Central memory CD4-positive, alpha-beta T cell (primary cell): ENCODE data around the gene TBC1D22B.
A peak's percentile ranks its signal among the peaks of the same experiment; 100 is the strongest.

ENCODE experiments used
- DNase-seq: peaks from one replicate; pipeline ENCODE4 v3.0.0; 2022
- total RNA-seq, 3 experiments: gene quantifications; one replicate each; lab custom pipeline; 2026; lab: John Stamatoyannopoulos, UW

The TBC1D22B gene, protein sequence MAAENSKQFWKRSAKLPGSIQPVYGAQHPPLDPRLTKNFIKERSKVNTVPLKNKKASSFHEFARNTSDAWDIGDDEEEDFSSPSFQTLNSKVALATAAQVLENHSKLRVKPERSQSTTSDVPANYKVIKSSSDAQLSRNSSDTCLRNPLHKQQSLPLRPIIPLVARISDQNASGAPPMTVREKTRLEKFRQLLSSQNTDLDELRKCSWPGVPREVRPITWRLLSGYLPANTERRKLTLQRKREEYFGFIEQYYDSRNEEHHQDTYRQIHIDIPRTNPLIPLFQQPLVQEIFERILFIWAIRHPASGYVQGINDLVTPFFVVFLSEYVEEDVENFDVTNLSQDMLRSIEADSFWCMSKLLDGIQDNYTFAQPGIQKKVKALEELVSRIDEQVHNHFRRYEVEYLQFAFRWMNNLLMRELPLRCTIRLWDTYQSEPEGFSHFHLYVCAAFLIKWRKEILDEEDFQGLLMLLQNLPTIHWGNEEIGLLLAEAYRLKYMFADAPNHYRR
- 21.8 to 30.3 (median 27.2) reads per million in 3 experiments for total RNA-seq

DNA sequence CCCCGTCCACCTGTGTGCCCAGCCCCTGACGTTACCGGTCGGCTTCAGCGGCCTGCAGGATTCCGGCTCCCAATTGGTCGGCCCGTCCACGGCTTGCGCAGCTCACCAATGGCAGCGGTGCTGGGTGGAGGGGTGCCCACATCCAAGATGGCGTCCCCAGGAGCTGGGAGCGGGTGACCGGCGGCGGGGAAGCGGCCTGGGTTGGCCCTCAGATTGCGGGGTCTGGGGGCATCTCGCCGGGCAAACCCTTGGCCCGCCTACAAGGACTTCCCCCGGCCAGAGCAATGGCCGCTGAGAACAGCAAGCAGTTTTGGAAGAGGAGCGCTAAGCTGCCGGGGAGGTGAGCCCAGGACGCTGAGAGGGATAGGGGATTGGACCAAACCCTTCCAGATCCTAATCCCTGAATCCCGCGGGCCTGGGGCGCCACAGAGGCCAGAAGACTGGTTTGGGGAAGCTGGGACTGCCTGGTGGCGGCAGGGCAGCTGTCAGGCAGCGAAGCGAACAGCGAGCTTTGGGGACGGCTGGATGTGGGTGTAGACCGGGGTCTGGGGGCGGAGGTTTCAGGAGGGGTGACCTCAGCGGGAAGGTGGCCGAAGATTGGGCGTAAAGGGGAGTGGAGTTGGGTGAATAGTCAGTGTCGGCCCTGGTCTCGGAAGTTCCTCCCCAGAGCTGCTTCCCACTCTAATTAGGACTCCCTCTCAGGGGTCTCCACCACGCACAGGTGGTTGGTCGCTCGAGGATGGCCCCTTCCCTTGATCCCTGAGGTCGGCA is at the start of gene TBC1D22B, which contains the start of gene TMEM217:
TSS of gene TBC1D22B (plus strand) at position 139 of the 771 bp plus-strand sequence. CDS start at position 285, 146 bp downstream.
TSS of gene TMEM217 (minus strand) at position 511 of the 771 bp plus-strand sequence. CDS start 39,114 bp downstream, outside the sequence.
- peak; percentile 93 for DNase-seq

DNA sequence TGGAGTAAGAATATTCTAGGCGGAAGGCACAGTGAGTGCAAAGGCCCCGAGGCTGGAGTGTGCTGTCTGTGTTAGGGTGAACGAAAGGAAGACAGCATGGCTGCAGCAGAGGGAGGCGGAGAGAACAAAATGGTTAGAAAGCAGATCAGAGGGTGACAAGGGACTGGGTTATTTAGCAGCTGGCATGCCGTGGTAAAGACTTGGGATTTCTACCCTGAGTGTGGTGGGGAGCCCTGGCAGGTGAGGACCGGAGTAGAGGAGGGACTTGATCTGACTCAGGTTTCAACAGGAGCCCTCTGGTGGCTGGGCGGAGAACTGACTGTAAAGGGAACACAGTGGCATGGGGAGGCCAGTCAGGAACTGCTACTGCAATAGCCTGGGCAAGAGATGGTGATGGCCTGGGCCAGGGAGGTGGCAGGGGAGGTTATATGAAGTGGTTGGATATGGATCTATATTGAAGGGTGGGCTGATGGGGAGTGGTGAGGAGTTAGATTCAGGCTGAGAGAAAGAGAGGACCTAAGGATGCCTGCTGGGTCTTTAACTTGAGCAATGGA is 49.6 kb upstream of the TBC1D22B start:
- peak; percentile 77 for DNase-seq

DNA sequence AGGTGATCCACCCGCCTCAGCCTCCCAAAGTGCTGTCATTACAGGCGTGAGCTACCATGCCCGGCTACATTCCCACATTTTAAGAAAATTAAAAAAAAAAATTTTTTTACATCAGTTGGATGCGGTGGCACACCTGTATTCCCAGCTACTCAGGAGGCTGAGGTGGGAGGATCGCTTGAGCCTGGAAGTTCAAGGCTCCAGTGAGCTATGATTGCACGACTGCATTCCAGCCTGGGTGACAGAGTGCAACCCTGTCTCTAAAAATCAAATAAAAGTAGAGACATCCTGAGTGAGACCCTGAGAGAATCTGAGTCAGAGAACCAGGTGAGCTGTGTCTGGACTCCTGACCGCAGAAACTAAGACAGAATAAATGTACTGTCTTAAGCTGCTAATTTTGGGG is 48.8 kb upstream of the TBC1D22B start:
- no peak for DNase-seq

DNA sequence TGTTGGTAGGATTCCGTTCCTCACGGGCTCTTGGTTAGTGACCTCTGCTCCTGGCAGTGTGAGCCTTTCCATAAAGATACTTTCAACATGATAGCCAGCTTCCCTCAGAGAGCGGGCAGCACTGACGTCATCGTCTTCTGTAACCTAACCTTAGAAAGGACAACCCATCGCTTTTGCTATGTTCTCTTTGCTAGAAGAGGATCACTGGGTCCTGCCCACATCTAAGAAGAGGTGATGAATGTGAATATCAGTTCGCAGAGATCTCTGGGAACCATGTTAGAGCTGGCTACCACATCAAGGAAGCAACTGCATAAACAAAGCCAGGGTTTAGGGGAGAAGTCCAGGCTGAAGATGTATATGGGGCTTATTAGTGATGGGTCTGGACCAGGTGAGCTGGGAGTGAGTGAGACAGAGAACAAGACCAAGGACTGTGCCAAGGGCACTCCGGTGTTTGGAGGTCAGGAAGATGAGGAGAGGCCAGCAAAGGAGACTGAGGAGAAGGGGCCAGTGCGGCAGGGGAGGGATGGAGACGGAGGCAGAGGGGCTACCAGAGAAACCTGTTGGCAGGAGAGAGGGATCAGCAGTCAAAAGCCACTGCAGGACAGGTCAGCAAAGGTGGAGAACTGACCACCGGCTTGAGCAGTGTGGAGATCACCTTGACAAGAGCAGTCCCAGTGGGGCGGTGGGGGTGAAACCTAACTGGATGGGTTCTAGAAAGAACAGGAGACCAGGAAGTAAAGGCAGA is 47.9 kb upstream of the TBC1D22B start:
- peak; percentile 77 for DNase-seq

DNA sequence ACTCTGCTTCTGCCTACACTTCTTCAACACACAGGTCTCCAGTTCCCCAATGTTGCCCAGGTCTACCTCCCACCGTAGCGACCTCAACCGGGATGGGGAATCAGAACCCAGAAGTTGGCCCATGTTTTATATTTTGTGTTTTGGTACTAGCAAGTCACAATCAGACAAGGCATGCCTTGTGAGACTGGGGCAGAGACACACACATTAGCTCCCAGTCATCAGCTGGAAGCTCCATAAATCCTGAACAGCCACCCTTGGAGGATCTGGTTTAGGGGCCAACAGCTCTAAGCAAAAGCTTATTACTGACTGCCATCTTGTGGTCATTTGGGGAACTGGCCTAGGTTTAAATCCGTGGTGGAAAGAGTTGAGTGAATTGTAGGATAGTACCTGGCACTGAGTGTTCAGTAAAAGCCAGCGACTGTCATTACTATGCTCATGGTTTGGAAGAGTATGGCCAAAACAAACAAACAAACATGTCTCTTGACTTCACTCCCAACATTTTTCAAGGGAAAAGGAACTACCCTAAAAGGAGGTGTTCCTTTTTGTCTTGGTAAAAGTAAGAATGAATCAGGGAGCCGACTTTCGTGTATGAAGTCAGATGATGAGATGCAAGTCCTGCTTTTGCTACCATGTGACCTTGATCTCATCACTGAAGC is 47.1 kb upstream of the TBC1D22B start:
- DNase-seq = peak; percentile 72

DNA sequence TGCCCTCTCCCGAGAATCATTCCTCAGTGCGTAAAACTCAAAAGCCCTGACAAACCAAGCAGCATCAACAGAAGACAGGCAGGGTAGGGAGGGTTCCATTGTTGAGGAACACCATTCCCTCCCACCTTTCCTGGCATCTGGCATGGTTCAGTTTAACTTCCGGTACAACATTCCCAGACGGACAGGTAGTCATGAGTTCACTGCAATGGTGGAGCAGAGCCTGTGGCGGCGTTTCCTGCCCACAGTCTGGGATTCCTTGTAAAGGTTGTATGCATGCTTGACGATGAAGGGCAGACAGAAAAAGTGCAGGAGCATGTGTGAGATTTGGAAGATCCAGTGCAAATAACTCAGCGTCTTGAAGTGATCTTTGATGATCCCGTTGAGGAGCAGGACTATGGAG is 45.3 kb upstream of the TBC1D22B start:
- DNase-seq = no peak

DNA sequence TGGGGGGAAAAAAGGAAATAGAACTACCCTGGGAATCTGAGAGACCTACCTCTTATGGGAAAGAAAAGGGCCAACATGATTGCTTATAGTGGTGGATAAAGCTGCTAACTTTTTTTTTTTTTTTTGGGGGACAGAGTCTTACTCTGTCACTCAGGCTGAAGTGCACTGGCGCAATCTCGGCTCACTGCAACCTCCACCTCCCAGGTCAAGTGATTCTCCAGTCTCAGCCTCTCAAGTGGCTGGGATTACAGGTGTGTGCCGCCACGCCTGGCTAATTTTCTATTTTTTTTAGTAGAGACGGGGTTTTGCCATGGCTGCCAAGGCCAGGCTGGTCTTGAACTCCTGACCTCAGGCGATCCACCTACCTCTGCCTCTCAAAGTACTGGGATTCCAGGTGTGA is 39.5 kb upstream of the TBC1D22B start:
- DNase-seq = no peak

DNA sequence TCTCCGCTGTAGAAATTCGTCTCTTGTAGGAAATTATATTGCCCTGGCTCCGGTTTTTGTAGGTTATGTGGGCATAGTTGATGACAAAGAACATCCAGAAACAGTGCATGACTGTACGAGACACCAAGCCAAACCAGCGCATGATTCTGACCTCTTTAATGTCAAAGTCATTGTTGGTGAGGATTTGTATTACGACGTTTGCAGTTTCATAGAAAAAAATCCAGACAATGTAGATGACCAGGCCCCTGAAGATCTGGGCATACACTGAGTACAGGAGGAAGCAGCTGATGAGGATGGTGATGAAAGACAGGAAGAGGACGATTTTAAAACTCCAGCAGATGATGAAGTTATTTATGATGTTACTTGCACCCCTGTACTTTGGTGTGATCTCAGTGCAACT is 39.1 kb upstream of the TBC1D22B start:
- no peak for DNase-seq

DNA sequence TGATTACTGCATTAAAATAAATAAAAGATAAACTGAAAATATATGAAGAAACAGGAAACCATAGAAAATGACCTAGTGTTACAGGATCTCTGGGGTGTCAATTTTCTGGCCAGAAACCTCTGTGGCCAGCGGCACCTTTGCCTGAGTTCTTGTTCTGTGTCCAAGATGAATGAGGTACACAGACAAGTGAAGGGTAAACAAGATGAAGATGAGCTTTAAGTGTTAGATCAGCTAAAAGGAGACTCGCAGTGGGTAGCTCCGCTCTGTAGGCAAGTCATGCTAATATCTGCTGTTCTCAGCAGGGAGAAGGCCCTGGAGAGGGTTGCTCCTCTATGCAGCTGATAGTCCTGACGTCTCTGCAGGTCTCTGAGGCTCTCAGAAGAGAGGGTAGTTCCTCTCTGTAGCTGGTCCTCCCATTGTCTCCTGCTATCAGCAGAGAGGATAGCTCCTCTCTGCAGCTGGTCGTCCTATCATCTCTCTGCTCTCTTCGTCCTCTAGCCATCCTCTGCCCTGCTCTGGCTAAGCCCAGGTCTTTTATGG is 35.9 kb upstream of the TBC1D22B start:
- no peak for DNase-seq

DNA sequence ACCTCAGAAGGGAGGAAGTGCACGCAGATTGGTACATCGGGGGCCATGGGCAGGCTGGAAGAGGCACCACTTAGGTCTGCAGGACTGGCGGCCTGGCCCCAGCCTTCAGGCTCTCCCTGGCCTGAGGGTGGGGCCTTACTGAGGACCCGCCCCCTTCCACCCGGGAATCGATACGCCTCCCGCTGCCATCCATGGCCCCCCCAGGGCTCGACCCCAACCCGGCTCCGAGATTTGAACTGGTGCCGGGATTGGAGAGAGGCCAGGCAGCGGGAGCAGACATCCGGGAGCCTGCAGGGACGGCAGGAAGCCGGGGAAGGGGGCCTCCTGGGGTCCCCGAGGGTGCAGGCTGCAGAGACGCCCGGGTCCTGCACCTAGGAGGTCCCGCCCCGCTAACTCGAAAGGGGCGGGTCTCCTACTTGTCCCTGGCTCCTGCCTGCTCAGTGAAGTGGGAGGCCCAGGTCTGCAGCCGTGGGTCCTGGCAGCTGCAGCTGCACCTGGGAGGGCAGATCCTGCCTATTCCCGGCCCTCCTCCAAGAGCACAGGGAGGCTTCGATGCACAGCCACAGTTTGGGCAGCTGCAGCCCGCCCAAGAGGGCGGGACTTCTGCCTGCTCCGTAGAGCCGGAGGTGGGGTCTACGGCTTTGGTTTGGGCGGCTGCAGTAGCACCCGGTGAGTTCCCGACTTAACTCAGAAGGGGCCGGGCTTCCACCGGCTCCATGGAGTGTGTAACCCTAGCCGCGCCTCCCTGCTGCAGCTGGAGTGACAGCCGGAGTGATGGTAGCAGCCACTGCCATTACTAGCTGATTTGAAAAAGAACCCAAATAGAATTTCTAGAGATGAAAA is 35.2 kb upstream of the TBC1D22B start:
- DNase-seq = peak; percentile 54

DNA sequence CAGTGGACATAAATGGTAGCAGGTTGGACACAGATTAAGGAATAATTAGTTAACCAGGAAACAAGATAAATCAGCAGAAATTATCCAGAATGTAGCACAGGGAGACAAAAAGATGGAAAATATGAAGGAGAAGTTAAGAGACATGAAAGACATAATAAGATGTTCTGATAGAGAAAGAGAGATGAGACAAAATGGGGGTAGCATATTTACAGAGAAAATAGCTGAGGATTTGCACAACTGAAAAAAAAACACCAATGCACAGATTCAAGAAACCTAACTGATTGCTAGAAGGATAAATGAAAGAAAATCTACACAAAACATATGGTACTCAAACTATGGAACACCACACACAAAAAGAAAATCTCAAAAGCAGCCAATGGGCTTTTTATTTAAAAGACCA is 34.6 kb upstream of the TBC1D22B start:
- DNase-seq = no peak

DNA sequence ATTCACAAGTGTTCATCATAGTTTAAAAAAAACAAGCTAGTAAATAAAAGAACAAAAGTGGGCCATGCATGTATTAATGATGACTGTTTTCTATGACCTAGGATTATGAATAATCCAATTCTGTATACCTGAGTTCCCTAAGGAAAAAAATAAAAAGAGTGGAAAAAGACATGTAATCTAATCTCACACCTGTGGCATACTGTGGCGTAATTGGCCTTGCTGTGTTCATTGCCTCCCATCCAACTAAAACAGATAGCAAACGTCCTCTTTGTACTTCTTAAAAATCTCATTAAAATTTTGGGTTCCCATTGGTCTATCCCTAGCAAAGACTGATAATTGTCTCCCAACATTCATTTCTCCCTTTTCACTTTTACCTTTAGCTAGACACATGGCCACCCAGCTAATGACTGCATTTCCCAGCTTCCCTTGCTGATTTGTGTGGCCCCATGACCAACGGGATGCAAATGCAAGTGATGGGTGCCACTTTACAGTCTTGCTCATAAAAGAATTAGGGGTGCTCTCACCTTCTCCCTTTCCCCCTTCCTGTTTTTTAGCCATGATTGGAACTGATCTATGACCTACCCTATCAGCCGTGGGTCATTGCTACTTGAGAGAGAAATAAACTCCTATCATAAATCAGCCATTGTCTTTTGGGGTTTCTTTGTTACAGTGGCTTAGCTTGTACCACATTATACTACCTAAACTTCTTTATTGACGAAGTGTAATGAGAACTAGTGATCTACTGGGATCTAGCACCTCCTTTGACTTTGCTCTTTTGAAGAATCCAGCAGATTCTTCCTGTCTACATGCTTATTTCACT is 32.0 kb upstream of the TBC1D22B start:
- DNase-seq = no peak

DNA sequence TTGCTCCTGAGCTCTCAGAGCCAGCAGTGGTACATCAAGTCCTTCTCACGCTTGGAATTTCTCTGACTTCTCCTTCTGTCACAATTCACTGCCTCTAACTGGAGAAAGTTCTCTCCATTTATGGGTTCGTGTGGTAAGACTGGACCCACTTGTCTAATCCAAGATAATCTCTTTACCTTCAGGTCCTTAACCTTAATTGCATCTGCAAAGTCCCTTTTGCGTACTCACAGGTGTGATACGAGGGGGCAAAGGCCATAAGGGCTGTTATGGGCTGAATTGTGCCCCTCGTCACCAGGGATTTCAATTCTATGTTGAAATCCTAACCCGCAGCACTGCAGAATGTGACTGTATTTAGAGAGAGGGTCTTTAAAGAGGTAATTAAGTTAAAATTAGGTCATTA is 27.5 kb upstream of the TBC1D22B start:
- no peak for DNase-seq

DNA sequence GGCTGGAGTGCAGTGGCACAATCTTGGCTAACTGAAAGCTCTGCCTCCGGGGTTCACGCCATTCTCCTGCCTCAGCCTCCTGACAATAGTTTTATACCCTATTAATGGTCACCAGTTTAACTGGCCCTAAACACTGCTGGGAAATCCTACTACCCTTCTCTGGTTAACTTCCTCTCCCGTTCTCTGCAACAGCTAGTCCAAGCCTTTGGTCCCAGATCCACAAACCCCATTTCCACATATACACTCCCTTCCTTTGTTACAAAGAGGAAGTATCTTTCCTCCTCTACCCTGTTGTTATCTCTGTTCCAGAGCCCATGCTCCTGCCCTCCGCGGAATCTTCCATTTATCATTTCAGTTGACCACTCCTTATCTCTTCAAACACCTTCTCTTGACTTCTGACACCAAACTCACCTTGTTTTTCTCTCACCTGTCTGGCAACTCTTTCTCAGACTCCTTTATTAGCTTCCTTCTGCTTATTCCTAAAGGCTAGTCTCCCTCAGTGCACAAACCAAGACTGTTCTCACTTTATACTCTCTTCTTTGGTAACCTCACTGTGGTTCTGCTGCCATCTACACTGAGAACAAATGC is 25.0 kb upstream of the TBC1D22B start:
- DNase-seq = no peak

DNA sequence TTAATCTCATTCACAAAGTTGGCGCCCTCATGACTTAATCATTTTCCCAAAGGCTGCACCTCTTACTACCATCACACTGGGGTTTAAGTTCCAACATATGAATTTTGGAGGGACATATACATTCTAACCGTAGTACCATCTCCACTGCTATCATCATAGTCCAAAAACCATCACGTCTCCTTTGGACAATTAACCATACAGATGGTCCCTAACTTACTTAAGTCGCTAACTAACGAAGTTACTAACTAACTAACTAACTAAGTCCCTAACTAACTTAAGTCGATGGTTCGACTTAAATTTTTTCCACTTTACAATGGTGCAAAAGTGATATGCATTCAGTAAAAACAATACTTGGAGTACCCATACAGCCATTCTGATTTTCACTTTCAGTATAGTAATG is 24.0 kb upstream of the TBC1D22B start:
- DNase-seq = no peak

DNA sequence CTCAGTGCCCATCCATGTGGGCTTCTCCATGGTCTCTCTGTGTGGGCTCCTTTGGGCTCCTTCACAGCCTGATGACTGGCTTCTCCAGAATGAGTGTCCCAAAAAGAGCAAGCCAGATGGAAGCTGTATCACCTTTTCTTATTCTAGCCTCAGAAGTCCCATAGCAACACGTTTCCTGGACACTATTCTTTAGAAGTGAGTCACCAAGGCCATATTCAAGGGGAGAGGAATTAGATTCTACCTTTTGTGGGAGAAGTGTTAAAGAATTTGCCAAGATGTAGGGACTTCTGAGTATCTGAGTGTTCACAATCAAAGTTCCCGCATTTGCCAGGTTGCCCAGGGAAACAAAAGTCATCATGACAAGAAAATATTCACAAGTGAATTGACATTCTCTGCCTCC is 20.7 kb upstream of the TBC1D22B start:
- no peak for DNase-seq

DNA sequence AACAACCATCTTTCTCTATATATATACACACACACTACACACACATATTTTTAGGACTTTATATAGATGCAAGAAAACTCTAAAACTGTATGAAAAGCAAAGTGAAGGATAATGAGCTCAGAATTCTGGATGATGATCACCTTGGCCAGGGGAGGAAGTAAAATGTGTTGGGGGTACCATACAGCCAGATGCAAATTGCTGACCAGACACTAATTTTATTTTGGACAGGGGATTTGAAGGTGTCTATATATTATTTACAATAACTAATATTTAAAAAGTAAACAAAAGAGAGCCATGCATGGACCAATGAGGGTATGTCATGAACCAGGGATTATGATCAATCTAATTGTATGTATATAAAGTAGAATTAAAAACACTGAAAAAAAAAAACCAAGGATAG is 19.8 kb upstream of the TBC1D22B start:
- DNase-seq = no peak

DNA sequence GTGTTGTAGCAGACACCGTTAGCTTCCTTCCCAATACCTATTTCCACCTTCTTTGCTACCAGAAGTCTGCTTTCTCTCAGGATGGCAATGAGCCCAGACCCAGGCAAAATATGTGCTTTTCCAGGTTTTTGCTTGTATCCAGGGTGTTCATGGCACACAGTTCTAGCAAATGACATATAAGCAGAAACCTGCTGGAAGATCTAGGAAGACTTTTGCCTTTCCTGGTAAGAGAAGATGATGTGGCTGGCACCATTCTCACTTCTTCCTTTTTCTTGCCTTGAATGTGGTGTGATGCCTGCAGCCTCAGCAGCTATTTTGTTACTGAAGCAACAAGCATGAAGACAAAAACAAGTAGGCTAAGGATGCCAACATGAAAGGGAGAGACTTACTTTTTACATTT is 19.2 kb upstream of the TBC1D22B start:
- DNase-seq = no peak

DNA sequence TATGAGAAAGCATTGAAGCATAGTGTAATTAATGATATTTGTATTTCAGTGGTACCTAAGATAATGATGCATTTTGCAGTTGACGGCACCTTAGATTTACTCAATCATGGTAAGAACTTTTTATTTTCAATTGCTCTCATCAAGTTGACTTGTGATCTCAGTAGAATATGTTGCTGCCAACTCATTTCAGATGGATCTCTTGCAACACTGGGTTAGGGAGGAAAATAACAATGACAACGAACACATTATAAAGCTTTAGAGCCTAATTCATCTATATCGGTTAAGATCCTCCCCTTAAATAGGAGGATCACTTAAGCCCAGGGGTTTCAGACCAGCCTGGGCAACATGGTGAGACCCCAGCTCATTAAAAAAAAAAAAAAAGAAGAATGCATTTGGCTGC is 18.0 kb upstream of the TBC1D22B start:
- no peak for DNase-seq
